ENCODE measurements around the gene CEP41.

Gene CEP41

DNA sequence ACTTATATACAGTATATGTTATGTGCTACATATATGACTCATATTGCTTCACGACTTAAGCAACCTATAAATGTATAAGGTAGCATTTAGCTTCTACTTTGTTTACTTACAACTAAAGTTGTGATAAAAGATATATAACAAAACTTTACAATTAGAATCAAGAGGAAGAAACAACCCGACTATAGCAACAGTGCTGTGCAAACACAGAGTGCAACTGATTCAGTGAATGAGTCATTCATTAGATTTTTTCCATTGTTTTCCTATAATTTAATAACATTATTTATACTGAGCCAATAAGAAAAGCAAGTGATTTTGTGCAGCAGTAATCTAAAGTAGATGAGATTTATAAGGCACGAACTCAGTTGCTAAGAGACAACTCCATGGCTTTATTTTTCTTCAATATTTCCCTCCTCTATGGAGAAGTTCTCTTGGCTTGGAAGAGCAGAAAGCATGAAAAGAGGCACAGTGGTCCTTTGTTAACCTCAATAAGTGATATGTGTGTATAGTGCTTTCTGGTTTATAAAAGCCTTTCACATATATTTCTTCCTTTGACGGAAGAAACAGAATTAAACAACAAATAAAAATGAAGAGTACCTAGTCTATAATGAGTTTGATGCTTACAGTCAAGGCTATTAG lies 19.8 kb downstream of the CEP41 start:
- H3K4me3 ChIP-seq (ENCODE audit: low read length in 2 of 2) = no peak overlapping the region
- no peaks in the 10 kb centered on the region for H3K27me3 ChIP-seq (ENCODE audit: control insufficient read depth in 3 of 3, insufficient read depth in 3 of 3, low read depth in 1 of 3, low read length in 3 of 3)
- H3K4me2 ChIP-seq (ENCODE audit: insufficient read depth, low read length, poor library complexity, severe bottlenecking) = no peak overlapping the region
- H2AK5ac ChIP-seq (ENCODE audit: low read depth, low read length) = no peak overlapping the region
- no peak overlapping the region for H2BK120ac ChIP-seq (ENCODE audit: low read depth, low read length)
- H3K27ac ChIP-seq (replicated peaks; ENCODE audit: low read length) = no peak overlapping the region
- peaks cover 2 to 4% of the 10 kb centered on the region in 2 donors for H3K36me3 ChIP-seq (replicated peaks in 1 of 2; ENCODE audit: control insufficient read depth in 2 of 2, insufficient read depth in 2 of 2, low read length in 2 of 2)
- no peak overlapping the region for H3K14ac ChIP-seq (ENCODE audit: low read length)
- no peak overlapping the region for H3K18ac ChIP-seq (ENCODE audit: low read length)
- no peak overlapping the region for H3K9ac ChIP-seq (ENCODE audit: low read depth, low read length, poor library complexity)
- no peak overlapping the region for H4K8ac ChIP-seq (ENCODE audit: low read depth, low read length)
- peaks cover 0 to 2% of the 10 kb centered on the region in 2 donors for H3K9me3 ChIP-seq (replicated peaks in 1 of 2; ENCODE audit: control insufficient read depth in 2 of 2, insufficient read depth in 1 of 2, low read depth in 1 of 2, low read length in 2 of 2)
- H3K79me1 ChIP-seq (ENCODE audit: low read depth, low read length) = no peaks in the 10 kb centered on the region
- no peak overlapping the region for H2BK5ac ChIP-seq (ENCODE audit: low read length)
- H3K4ac ChIP-seq (ENCODE audit: low read length) = no peak overlapping the region
- H3K4me1 ChIP-seq (ENCODE audit: control insufficient read depth in 2 of 2, insufficient read depth in 1 of 2, low read depth in 1 of 2, low read length in 2 of 2) = peaks cover 14 to 35% of the 10 kb centered on the region in 2 donors
- no peak overlapping the region for H3K23ac ChIP-seq (ENCODE audit: low read depth, low read length, poor library complexity)
- no peak overlapping the region for H4K91ac ChIP-seq (ENCODE audit: low read depth, low read length, poor library complexity)
- WGBS, 2 donors (ENCODE audit: extremely low coverage in 2 of 2, insufficient read length in 2 of 2, insufficient replicate concordance in 1 of 2) = no CpG with 5 or more reads among the region's 4 CpGs
- DNase-seq (ENCODE audit: low spot score) = no peak
- peak overlapping the region; percentile 48 for H2AFZ ChIP-seq (ENCODE audit: low read length)
- H2BK12ac ChIP-seq (ENCODE audit: low read length) = no peak overlapping the region
- no peak overlapping the region for H2BK15ac ChIP-seq (ENCODE audit: low read length)

- Histone ChIP-seq H2AFZ (ENCODE audit: low read length) (no peak overlapping the region), H3K23ac (ENCODE audit: low read depth, low read length, poor library complexity) (no peak overlapping the region), H2BK120ac (ENCODE audit: low read depth, low read length) (no peak overlapping the region), H2AK5ac (ENCODE audit: low read depth, low read length) (no peak overlapping the region), H2BK15ac (ENCODE audit: low read length) (no peak overlapping the region), H4K91ac (ENCODE audit: low read depth, low read length, poor library complexity) (no peak overlapping the region), H3K36me3 (replicated peaks in 1 of 2; ENCODE audit: control insufficient read depth in 2 of 2, insufficient read depth in 2 of 2, low read length in 2 of 2) (no peaks in the 10 kb centered on the region), H3K4ac (ENCODE audit: low read length) (no peak overlapping the region), H3K4me3 (ENCODE audit: low read length in 2 of 2) (no peak overlapping the region), H3K14ac (ENCODE audit: low read length) (no peak overlapping the region), H4K8ac (ENCODE audit: low read depth, low read length) (no peak overlapping the region), H3K4me2 (ENCODE audit: insufficient read depth, low read length, poor library complexity, severe bottlenecking) (no peak overlapping the region), H3K4me1 (ENCODE audit: control insufficient read depth in 2 of 2, insufficient read depth in 1 of 2, low read depth in 1 of 2, low read length in 2 of 2) (peaks cover 14 to 35% of the 10 kb centered on the region in 2 donors), H3K9ac (ENCODE audit: low read depth, low read length, poor library complexity) (no peak overlapping the region), H3K27ac (replicated peaks; ENCODE audit: low read length) (peak overlapping the region; percentile 53), H2BK12ac (ENCODE audit: low read length) (no peak overlapping the region), H3K9me3 (replicated peaks in 1 of 2; ENCODE audit: control insufficient read depth in 2 of 2, insufficient read depth in 1 of 2, low read depth in 1 of 2, low read length in 2 of 2) (peaks cover 0 to 2% of the 10 kb centered on the region in 2 donors), H3K27me3 (ENCODE audit: control insufficient read depth in 3 of 3, insufficient read depth in 3 of 3, low read depth in 1 of 3, low read length in 3 of 3) (no peaks in the 10 kb centered on the region), H3K79me1 (ENCODE audit: low read depth, low read length) (no peaks in the 10 kb centered on the region), H3K18ac (ENCODE audit: low read length) (peak overlapping the region; percentile 11), H2BK5ac (ENCODE audit: low read length) (no peak overlapping the region)
- no CpG with 5 or more reads among the region's 5 CpGs for whole genome bisulfite sequencing, 2 donors (ENCODE audit: extremely low coverage in 2 of 2, insufficient read length in 2 of 2, insufficient replicate concordance in 1 of 2)
- DNase-seq (ENCODE audit: low spot score) = no peak
Measured at GRCh38 chr7:130419658-130420057, 21.2 kb downstream of the CEP41 start.

GRCh38 chr7:130418306-130418705 lies 22.5 kb downstream of the CEP41 start:
- DNase-seq (ENCODE audit: low spot score) = no peak
- WGBS, 2 donors (ENCODE audit: extremely low coverage in 2 of 2, insufficient read length in 2 of 2, insufficient replicate concordance in 1 of 2) = no CpG with 5 or more reads among the region's 7 CpGs
- no peak overlapping the region for H2AFZ ChIP-seq (ENCODE audit: low read length)
- H4K91ac ChIP-seq (ENCODE audit: low read depth, low read length, poor library complexity) = no peak overlapping the region
- H3K4me3 ChIP-seq (ENCODE audit: low read length in 2 of 2) = no peak overlapping the region
- H3K27ac ChIP-seq (replicated peaks; ENCODE audit: low read length) = no peak overlapping the region
- no peaks in the 10 kb centered on the region for H3K27me3 ChIP-seq (ENCODE audit: control insufficient read depth in 3 of 3, insufficient read depth in 3 of 3, low read depth in 1 of 3, low read length in 3 of 3)
- H3K4me1 ChIP-seq (ENCODE audit: control insufficient read depth in 2 of 2, insufficient read depth in 1 of 2, low read depth in 1 of 2, low read length in 2 of 2) = peaks cover 14 to 35% of the 10 kb centered on the region in 2 donors
- no peak overlapping the region for H3K14ac ChIP-seq (ENCODE audit: low read length)
- no peaks in the 10 kb centered on the region for H3K9me3 ChIP-seq (replicated peaks in 1 of 2; ENCODE audit: control insufficient read depth in 2 of 2, insufficient read depth in 1 of 2, low read depth in 1 of 2, low read length in 2 of 2)
- no peak overlapping the region for H3K4ac ChIP-seq (ENCODE audit: low read length)
- no peak overlapping the region for H3K18ac ChIP-seq (ENCODE audit: low read length)
- H4K8ac ChIP-seq (ENCODE audit: low read depth, low read length) = no peak overlapping the region
- no peak overlapping the region for H2AK5ac ChIP-seq (ENCODE audit: low read depth, low read length)
- H3K79me1 ChIP-seq (ENCODE audit: low read depth, low read length) = no peaks in the 10 kb centered on the region
- H3K36me3 ChIP-seq (replicated peaks in 1 of 2; ENCODE audit: control insufficient read depth in 2 of 2, insufficient read depth in 2 of 2, low read length in 2 of 2) = no peaks in the 10 kb centered on the region
- H2BK120ac ChIP-seq (ENCODE audit: low read depth, low read length) = no peak overlapping the region
- no peak overlapping the region for H2BK12ac ChIP-seq (ENCODE audit: low read length)
- no peak overlapping the region for H3K4me2 ChIP-seq (ENCODE audit: insufficient read depth, low read length, poor library complexity, severe bottlenecking)
- H3K9ac ChIP-seq (ENCODE audit: low read depth, low read length, poor library complexity) = no peak overlapping the region
- no peak overlapping the region for H2BK15ac ChIP-seq (ENCODE audit: low read length)
- no peak overlapping the region for H3K23ac ChIP-seq (ENCODE audit: low read depth, low read length, poor library complexity)
- no peak overlapping the region for H2BK5ac ChIP-seq (ENCODE audit: low read length)

DNA sequence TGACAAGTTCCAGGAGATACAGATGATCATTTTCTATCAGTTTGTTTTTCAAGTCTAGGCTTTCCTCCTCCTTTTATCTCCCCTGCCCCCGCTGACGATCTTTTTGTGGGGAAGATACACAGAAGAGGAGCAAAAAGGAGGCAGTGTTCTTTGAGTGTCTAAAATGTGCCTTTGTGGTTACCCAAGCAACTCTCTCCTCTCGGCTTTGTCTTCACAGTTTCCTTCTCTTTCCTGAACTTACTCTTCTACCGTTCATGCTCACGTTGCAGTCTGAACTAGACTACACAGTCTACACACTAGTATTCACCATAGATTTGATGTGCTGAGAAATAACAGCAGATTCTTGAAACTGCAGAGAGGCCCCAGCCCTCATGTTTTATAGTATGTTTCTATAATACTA lies 23.6 kb downstream of the CEP41 start:
- H3K23ac ChIP-seq (ENCODE audit: low read depth, low read length, poor library complexity) = no peak overlapping the region
- no peak overlapping the region for H3K14ac ChIP-seq (ENCODE audit: low read length)
- WGBS, 2 donors (ENCODE audit: extremely low coverage in 2 of 2, insufficient read length in 2 of 2, insufficient replicate concordance in 1 of 2) = no CpG with 5 or more reads among the region's 5 CpGs
- no peak overlapping the region for H3K4me3 ChIP-seq (ENCODE audit: low read length in 2 of 2)
- no peak for DNase-seq (ENCODE audit: low spot score)
- H3K4ac ChIP-seq (ENCODE audit: low read length) = no peak overlapping the region
- no peak overlapping the region for H2BK120ac ChIP-seq (ENCODE audit: low read depth, low read length)
- H3K4me1 ChIP-seq (ENCODE audit: control insufficient read depth in 2 of 2, insufficient read depth in 1 of 2, low read depth in 1 of 2, low read length in 2 of 2) = peaks cover 16 to 36% of the 10 kb centered on the region in 2 donors
- no peak overlapping the region for H4K8ac ChIP-seq (ENCODE audit: low read depth, low read length)
- no peak overlapping the region for H3K9ac ChIP-seq (ENCODE audit: low read depth, low read length, poor library complexity)
- H2BK5ac ChIP-seq (ENCODE audit: low read length) = no peak overlapping the region
- H2BK12ac ChIP-seq (ENCODE audit: low read length) = no peak overlapping the region
- H3K4me2 ChIP-seq (ENCODE audit: insufficient read depth, low read length, poor library complexity, severe bottlenecking) = no peak overlapping the region
- no peak overlapping the region for H3K18ac ChIP-seq (ENCODE audit: low read length)
- no peak overlapping the region for H2BK15ac ChIP-seq (ENCODE audit: low read length)
- H2AK5ac ChIP-seq (ENCODE audit: low read depth, low read length) = no peak overlapping the region
- H3K27ac ChIP-seq (replicated peaks; ENCODE audit: low read length) = no peak overlapping the region
- H3K79me1 ChIP-seq (ENCODE audit: low read depth, low read length) = no peaks in the 10 kb centered on the region
- no peaks in the 10 kb centered on the region for H3K36me3 ChIP-seq (replicated peaks in 1 of 2; ENCODE audit: control insufficient read depth in 2 of 2, insufficient read depth in 2 of 2, low read length in 2 of 2)
- no peaks in the 10 kb centered on the region for H3K9me3 ChIP-seq (replicated peaks in 1 of 2; ENCODE audit: control insufficient read depth in 2 of 2, insufficient read depth in 1 of 2, low read depth in 1 of 2, low read length in 2 of 2)
- peak overlapping the region; percentile 55 for H2AFZ ChIP-seq (ENCODE audit: low read length)
- no peak overlapping the region for H4K91ac ChIP-seq (ENCODE audit: low read depth, low read length, poor library complexity)
- H3K27me3 ChIP-seq (ENCODE audit: control insufficient read depth in 3 of 3, insufficient read depth in 3 of 3, low read depth in 1 of 3, low read length in 3 of 3) = no peaks in the 10 kb centered on the region
